Smooth muscle cell (in vitro differentiated cells): ENCODE measurements around the gene C3orf18. TPM values are rescaled to one million over a fixed set of nuclear protein-coding genes. Genes with fewer than 3 reads are reported as not detected.
A peak's percentile ranks its signal among the peaks of the same experiment; 100 is the strongest.

Experiments used
- DNase-seq: peaks from one replicate; lab custom pipeline; 2025; ENCODE audit not compliant: unreplicated experiment; lab: John Stamatoyannopoulos, UW
- H2AFZ ChIP-seq: fragments of 200-600 bp; sonication (generic); 2 replicates; pipeline ENCODE4 v1.6.0; 2016; ENCODE audit warnings: antibody characterized with exemption, low read depth, mild to moderate bottlenecking
- H3F3A ChIP-seq: fragments of 200-600 bp; sonication (generic); 2 replicates; pipeline ENCODE4 v1.6.0; 2017; ENCODE audit warnings: antibody characterized with exemption, low read depth
- H3K27ac ChIP-seq: fragments of 200-600 bp; sonication (generic); 2 replicates; pipeline ENCODE4 v1.5.1; 2016; ENCODE audit warnings: low read depth, mild to moderate bottlenecking
- H3K27me3 ChIP-seq: fragments of 200-600 bp; sonication (generic); 2 replicates; pipeline ENCODE4 v1.6.1; 2016; ENCODE audit warnings: low read depth, mild to moderate bottlenecking
- H3K36me3 ChIP-seq: fragments of 200-600 bp; sonication (generic); 2 replicates; pipeline ENCODE4 v1.5.1; 2016; ENCODE audit warnings: low read depth
- H3K4me1 ChIP-seq: fragments of 200-600 bp; sonication (generic); 2 replicates; pipeline ENCODE4 v1.5.1; 2016; ENCODE audit warnings: low read depth
- H3K4me2 ChIP-seq: fragments of 200-600 bp; sonication (generic); 2 replicates; pipeline ENCODE4 v1.6.0; 2016; ENCODE audit warnings: mild to moderate bottlenecking
- H3K4me3 ChIP-seq: fragments of 200-600 bp; sonication (generic); 2 replicates; pipeline ENCODE4 v1.5.1; 2016; ENCODE audit warnings: mild to moderate bottlenecking
- H3K79me2 ChIP-seq: fragments of 200-600 bp; sonication (generic); 2 replicates; pipeline ENCODE4 v1.6.0; 2016; ENCODE audit warnings: low read depth, mild to moderate bottlenecking
- H3K9ac ChIP-seq: fragments of 200-600 bp; sonication (generic); 2 replicates; pipeline ENCODE4 v1.6.0; 2016; ENCODE audit warnings: low read depth
- H3K9me3 ChIP-seq: fragments of 200-600 bp; sonication (generic); replicated peaks from 2 replicates; pipeline ENCODE4 v1.5.1; 2016; ENCODE audit warnings: low read depth
- H4K20me1 ChIP-seq: fragments of 200-600 bp; sonication (generic); 2 replicates; pipeline ENCODE4 v1.6.0; 2016; ENCODE audit warnings: low read depth
- WGBS: methylation state at CpG from one replicate; pipeline ENCODE4 v1.1.7; 2016; ENCODE audit warnings: low lambda C conversion rate; 5-methylcytosine and 5-hydroxymethylcytosine counted together
- polyA plus RNA-seq: library from polyadenylated mRNA; unstranded; fragments of >200 nt; fragmentation: Nextera tagmentation; extraction: Ambion mirVana; gene quantifications from 2 replicates; pipeline ENCODE4 v1.2.1, GENCODE V29; 2016
- total RNA-seq: library from RNA; depleted of rRNA; stranded (reverse); fragments of >200 nt; gene quantifications from 2 replicates; pipeline ENCODE4 v1.2.3, GENCODE V29; 2014
- TF ChIP-seq, protein P1 (sequence below): fragments of 200-600 bp; sonication (generic); IDR thresholded peaks from 2 replicates; pipeline ENCODE4 v1.5.1; 2017; ENCODE audit warnings: borderline replicate concordance, mild to moderate bottlenecking, antibody characterized with exemption; ENCODE audit not compliant: insufficient read depth, poor library complexity, severe bottlenecking

C3orf18 gene
- total and polyA plus RNA-seq, 2 experiments from 2014 or later = 8.7 to 20.0 TPM

DNA sequence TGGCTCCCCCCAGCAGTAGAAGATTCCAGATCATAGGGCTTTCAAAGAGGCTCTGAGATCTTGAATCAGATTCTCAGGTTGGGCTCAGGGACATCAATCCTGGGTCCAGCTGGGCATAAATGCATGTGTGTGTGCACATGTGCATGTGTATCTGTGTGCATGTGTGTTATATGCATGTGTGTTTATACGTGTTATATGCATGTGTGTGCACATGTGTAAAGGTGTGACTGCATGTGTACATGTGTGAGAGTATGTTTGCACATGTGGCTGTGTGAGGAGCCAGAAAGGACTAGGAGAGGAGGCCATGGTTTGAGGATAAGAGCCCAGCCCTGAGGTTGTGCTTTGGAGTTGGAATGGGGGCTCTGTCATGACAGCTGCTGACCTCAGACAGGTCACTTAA, 47.6 kb upstream of the C3orf18 start:
- DNase-seq = no peak
- 52% methylated on average over 1 of the region's 1 CpG for WGBS
- TF ChIP-seq, protein P1, sequence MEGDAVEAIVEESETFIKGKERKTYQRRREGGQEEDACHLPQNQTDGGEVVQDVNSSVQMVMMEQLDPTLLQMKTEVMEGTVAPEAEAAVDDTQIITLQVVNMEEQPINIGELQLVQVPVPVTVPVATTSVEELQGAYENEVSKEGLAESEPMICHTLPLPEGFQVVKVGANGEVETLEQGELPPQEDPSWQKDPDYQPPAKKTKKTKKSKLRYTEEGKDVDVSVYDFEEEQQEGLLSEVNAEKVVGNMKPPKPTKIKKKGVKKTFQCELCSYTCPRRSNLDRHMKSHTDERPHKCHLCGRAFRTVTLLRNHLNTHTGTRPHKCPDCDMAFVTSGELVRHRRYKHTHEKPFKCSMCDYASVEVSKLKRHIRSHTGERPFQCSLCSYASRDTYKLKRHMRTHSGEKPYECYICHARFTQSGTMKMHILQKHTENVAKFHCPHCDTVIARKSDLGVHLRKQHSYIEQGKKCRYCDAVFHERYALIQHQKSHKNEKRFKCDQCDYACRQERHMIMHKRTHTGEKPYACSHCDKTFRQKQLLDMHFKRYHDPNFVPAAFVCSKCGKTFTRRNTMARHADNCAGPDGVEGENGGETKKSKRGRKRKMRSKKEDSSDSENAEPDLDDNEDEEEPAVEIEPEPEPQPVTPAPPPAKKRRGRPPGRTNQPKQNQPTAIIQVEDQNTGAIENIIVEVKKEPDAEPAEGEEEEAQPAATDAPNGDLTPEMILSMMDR = no peak

GRCh38 chr3:50612970-50613846, 45.7 kb upstream of the C3orf18 start:
- Histone ChIP-seq H3F3A (peaks cover 3% of the 10 kb centered on the region), H3K4me3 (peak overlapping the region; percentile 67), H2AFZ (no peak overlapping the region), H3K27me3 (no peaks in the 10 kb centered on the region), H3K9ac (no peak overlapping the region), H3K36me3 (no peaks in the 10 kb centered on the region), H3K79me2 (peaks cover 14% of the 10 kb centered on the region), H3K4me1 (peaks cover 9% of the 10 kb centered on the region), H3K4me2 (peak overlapping the region; percentile 93), H3K27ac (no peak overlapping the region), H4K20me1 (peaks cover 9% of the 10 kb centered on the region), H3K9me3 (no peaks in the 10 kb centered on the region)
- 72% methylated on average over 6 of the region's 6 CpGs for WGBS
- no peak for DNase-seq
- TF ChIP-seq, protein P1 = no peak

More for the DNA sequence above, 47.6 kb upstream of the C3orf18 start:
- Histone ChIP-seq H3K36me3 (no peaks in the 10 kb centered on the region), H3K4me1 (peaks cover 12% of the 10 kb centered on the region), H3K27me3 (no peaks in the 10 kb centered on the region), H3F3A (peaks cover 3% of the 10 kb centered on the region), H3K9ac (no peak overlapping the region), H4K20me1 (no peaks in the 10 kb centered on the region), H3K27ac (no peak overlapping the region), H3K79me2 (peaks cover 8% of the 10 kb centered on the region), H2AFZ (no peak overlapping the region), H3K4me3 (no peak overlapping the region), H3K4me2 (no peak overlapping the region), H3K9me3 (no peaks in the 10 kb centered on the region)

DNA sequence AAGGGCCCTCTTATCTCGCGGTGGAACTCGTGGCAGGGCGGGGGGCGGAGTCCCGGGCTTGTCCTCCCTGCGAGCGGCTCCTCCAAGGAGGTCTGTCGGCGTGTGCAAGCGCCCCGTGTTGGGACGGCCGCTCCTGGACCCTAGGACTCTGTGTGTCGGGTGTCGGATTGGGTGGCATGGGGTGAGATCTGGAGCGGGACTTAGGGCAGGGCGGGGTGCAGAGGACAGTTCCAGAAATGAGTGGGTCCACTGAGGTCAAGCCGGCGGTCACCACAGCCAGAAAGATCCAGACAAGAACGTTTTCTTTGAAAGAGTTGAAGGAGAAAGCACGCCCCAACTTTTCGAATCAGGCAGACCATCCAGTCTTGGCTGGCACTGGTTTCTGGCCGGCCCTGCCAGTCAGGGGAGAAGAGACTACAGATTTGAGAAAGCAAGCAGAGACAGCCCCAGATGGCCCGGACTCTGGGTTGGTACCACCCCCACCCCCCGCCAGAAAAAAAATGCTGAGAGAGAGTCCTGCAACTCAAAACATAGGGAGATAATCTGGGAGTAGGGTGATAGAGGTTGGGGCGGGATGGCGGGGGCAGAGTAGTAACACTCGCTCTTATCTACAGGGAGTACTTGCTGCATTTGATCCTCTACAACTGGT, 44.8 kb upstream of the C3orf18 start:
- peak overlapping the region; percentile 2 for H3K9ac ChIP-seq
- peak overlapping the region; percentile 15 for H3K27ac ChIP-seq
- H3K36me3 ChIP-seq = no peaks in the 10 kb centered on the region
- WGBS = 3% methylated on average over 27 of the region's 29 CpGs
- peaks cover under 1% of the 10 kb centered on the region for H3K4me1 ChIP-seq
- H3K79me2 ChIP-seq = peaks cover 14% of the 10 kb centered on the region
- peaks cover 3% of the 10 kb centered on the region for H3F3A ChIP-seq
- peaks cover 9% of the 10 kb centered on the region for H4K20me1 ChIP-seq
- peak overlapping the region; percentile 34 for H2AFZ ChIP-seq
- H3K9me3 ChIP-seq = no peaks in the 10 kb centered on the region
- H3K4me2 ChIP-seq = peak overlapping the region; percentile 93
- DNase-seq = no peak
- H3K4me3 ChIP-seq = peak overlapping the region; percentile 67
- H3K27me3 ChIP-seq = no peaks in the 10 kb centered on the region
- TF ChIP-seq, protein P1 = no peak
